Measurements from ENCODE around the gene MSRB1.
A peak's percentile ranks its signal among the peaks of the same experiment; 100 is the strongest.

- TF ChIP-seq CTCF (conservative IDR thresholded peaks at IDR 0.05 in 1 of 2, IDR thresholded peaks at IDR 0.05 in 1 of 2; ENCODE audit: low read depth in 1 of 2, low read length in 2 of 2) (peak in 1 of 2 donors; percentile 29), EZH2 (IDR thresholded peaks at IDR 0.05; ENCODE audit: low read length, missing control alignments) (no peak)
Observed at GRCh38 chr16:1941162-1942046, 1.6 kb downstream of the MSRB1 start.
